Osteocyte (in vitro differentiated cells): ENCODE results near the gene MICU2. TPM values are rescaled to one million over a fixed set of nuclear protein-coding genes. Genes with fewer than 3 reads are reported as not detected.
A peak's percentile ranks its signal among the peaks of the same experiment; 100 is the strongest.

ENCODE experiments used
- DNase-seq: peaks from one replicate; pipeline ENCODE4 v3.0.0; 2021; ENCODE audit warnings: mixed read lengths; ENCODE audit not compliant: unreplicated experiment; ENCODE audit errors: extremely low spot score
- H3K27ac Mint-ChIP-seq: one replicate; pipeline ENCODE4 v1.8.0; 2021; ENCODE audit warnings: mild to moderate bottlenecking, mixed read lengths; ENCODE audit not compliant: unreplicated experiment
- H3K27me3 Mint-ChIP-seq: one replicate; pipeline ENCODE4 v1.8.0; 2021; ENCODE audit warnings: mixed read lengths; ENCODE audit not compliant: unreplicated experiment
- H3K36me3 Mint-ChIP-seq: one replicate; pipeline ENCODE4 v1.8.0; 2021; ENCODE audit warnings: mixed read lengths; ENCODE audit not compliant: unreplicated experiment
- H3K4me1 Mint-ChIP-seq: one replicate; pipeline ENCODE4 v1.8.0; 2021; ENCODE audit warnings: mixed read lengths; ENCODE audit not compliant: unreplicated experiment
- H3K4me3 Mint-ChIP-seq: one replicate; pipeline ENCODE4 v1.8.0; 2021; ENCODE audit warnings: mild to moderate bottlenecking, moderate library complexity, mixed read lengths; ENCODE audit not compliant: unreplicated experiment
- H3K9me3 Mint-ChIP-seq: one replicate; pipeline ENCODE4 v1.8.0; 2021; ENCODE audit warnings: mixed read lengths; ENCODE audit not compliant: unreplicated experiment
- CTCF ChIP-seq: fragments of 200-600 bp; sonication (generic); IDR thresholded peaks from 2 replicates; pipeline ENCODE4 v1.5.0; 2021; ENCODE audit warnings: antibody characterized with exemption, mild to moderate bottlenecking, moderate library complexity
- total RNA-seq: library from RNA; stranded (reverse); gene quantifications from 2 replicates; pipeline ENCODE4 v1.2.1, GENCODE V29; 2021

The MICU2 gene
- total RNA-seq, 1 donor from 2014 or later = 31.0 TPM

GRCh38 chr13:21446656-21447055 is 157.3 kb downstream of the MICU2 start:
- Mint-ChIP-seq H3K9me3 (no peaks in the 10 kb centered on the region), H3K27me3 (no peaks in the 10 kb centered on the region), H3K36me3 (no peaks in the 10 kb centered on the region), H3K4me3 (no peak overlapping the region), H3K4me1 (peaks cover 19% of the 10 kb centered on the region), H3K27ac (no peak overlapping the region)
- TF ChIP-seq CTCF = no peak
- DNase-seq = no peak

- no peak overlapping the region for H3K4me3 Mint-ChIP-seq
- no peaks in the 10 kb centered on the region for H3K9me3 Mint-ChIP-seq
- H3K27me3 Mint-ChIP-seq = no peaks in the 10 kb centered on the region
Measured at GRCh38 chr13:21445759-21446158, 158.2 kb downstream of the MICU2 start.

GRCh38 chr13:21443171-21443570 is 160.8 kb downstream of the MICU2 start:
- Mint-ChIP-seq H3K9me3 (peaks cover 4% of the 10 kb centered on the region), H3K4me3 (no peak overlapping the region), H3K27me3 (no peaks in the 10 kb centered on the region), H3K36me3 (peaks cover 5% of the 10 kb centered on the region), H3K4me1 (peaks cover 20% of the 10 kb centered on the region), H3K27ac (peak overlapping the region; percentile 84)
- TF ChIP-seq CTCF = no peak
- no peak for DNase-seq

More at GRCh38 chr13:21445759-21446158, 158.2 kb downstream of the MICU2 start:
- Mint-ChIP-seq H3K36me3 (no peaks in the 10 kb centered on the region), H3K27ac (no peak overlapping the region), H3K4me1 (peaks cover 22% of the 10 kb centered on the region)
- no peak for DNase-seq
- no peak for TF ChIP-seq CTCF

Other genes with a start within 250 kb of the MICU2 start
- 50.6 and 56.2 TPM in 2 replicates for gene ZDHHC20, start 144.9 kb downstream of the MICU2 start, total RNA-seq
- gene FGF9, start 66.9 kb upstream of the MICU2 start, total RNA-seq = not detected in 2 replicates